Measurements from ENCODE around the gene C19orf25.

DNA sequence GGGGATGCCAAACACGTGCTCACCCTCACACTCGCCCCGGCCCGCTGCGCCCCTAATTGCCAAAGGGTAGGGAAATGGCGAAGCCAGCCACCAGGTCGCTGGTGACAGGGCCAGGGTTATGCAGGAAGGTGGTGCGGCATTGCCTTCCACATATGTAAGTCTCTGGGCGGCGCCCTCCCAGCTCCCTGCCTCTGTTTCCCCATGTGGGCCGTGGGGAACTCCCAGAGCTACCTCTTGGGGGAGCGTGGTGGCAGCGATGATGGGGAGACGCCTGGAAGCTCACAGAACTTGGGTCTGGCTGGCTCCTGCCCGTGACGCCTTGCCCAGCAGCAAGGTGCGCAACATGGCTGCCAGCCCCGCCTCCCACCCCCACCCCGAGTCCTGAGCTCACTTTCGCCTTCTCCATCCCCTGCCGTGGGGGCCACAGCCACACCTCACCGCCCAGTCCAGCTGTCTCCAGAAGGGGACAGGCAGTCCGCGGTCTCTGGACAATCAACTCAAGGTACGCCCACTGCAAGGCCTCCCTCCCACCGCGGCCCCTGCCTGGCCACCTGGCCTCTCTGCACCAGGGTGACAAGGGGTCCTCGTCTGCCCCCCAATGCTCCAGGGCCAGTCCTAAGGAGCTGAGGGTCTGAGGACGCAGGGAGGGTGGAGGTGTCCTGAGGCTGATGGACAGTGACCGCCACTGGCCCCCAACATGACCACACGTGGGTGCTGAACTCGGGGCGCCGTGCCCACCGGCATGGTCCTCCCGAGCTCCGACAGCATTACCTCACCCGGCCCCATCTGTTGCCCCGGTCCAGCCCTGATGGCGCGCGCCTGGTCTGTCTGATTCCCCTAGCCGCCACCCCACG lies 6.6 kb downstream of the C19orf25 start:
- TF ChIP-seq POLR2A (IDR thresholded peaks at IDR 0.05; ENCODE audit: extremely low read depth, insufficient read length) (no peak), MYC (IDR thresholded peaks at IDR 0.05; ENCODE audit: low read depth, low read length) (no peak)
- TF ChIP-seq, protein P1, sequence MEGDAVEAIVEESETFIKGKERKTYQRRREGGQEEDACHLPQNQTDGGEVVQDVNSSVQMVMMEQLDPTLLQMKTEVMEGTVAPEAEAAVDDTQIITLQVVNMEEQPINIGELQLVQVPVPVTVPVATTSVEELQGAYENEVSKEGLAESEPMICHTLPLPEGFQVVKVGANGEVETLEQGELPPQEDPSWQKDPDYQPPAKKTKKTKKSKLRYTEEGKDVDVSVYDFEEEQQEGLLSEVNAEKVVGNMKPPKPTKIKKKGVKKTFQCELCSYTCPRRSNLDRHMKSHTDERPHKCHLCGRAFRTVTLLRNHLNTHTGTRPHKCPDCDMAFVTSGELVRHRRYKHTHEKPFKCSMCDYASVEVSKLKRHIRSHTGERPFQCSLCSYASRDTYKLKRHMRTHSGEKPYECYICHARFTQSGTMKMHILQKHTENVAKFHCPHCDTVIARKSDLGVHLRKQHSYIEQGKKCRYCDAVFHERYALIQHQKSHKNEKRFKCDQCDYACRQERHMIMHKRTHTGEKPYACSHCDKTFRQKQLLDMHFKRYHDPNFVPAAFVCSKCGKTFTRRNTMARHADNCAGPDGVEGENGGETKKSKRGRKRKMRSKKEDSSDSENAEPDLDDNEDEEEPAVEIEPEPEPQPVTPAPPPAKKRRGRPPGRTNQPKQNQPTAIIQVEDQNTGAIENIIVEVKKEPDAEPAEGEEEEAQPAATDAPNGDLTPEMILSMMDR (IDR thresholded peaks at IDR 0.05; ENCODE audit: low read depth, low read length): no peak

Measured in NB4 (cell line).